Effector memory CD4-positive, alpha-beta T cell (primary cell): ENCODE measurements around the gene AP3B2.

ENCODE experiments used
- DNase-seq, 3 donors: peaks; one replicate each; pipeline ENCODE4 v3.0.0-alpha.2; 2020
- H3K27ac ChIP-seq: 2 replicates; pipeline ENCODE4 v1.7.0; 2013; ENCODE audit warnings: mild to moderate bottlenecking, low read length, moderate library complexity; ENCODE audit not compliant: insufficient read depth, poor library complexity, severe bottlenecking
- H3K27me3 ChIP-seq: replicated peaks from 2 replicates; pipeline ENCODE4 v1.7.0; 2013; ENCODE audit warnings: mild to moderate bottlenecking, low read length; ENCODE audit not compliant: insufficient read depth, control insufficient read depth, poor library complexity, severe bottlenecking
- H3K36me3 ChIP-seq: 2 replicates; pipeline ENCODE4 v1.7.0; 2013; ENCODE audit warnings: mild to moderate bottlenecking, low read length, moderate library complexity; ENCODE audit not compliant: control insufficient read depth, insufficient read depth
- H3K4me1 ChIP-seq: 2 replicates; pipeline ENCODE4 v1.7.0; 2013; ENCODE audit warnings: low read length, mild to moderate bottlenecking; ENCODE audit not compliant: control insufficient read depth, insufficient read depth, poor library complexity, severe bottlenecking
- H3K4me3 ChIP-seq: 2 replicates; pipeline ENCODE4 v1.7.0; 2013; ENCODE audit warnings: low read length, low read depth, mild to moderate bottlenecking; ENCODE audit not compliant: insufficient read depth, poor library complexity, severe bottlenecking
- H3K9me3 ChIP-seq: 2 replicates; pipeline ENCODE4 v1.7.0; 2013; ENCODE audit warnings: mild to moderate bottlenecking, low read length, moderate library complexity; ENCODE audit not compliant: control insufficient read depth

The AP3B2 gene

DNA sequence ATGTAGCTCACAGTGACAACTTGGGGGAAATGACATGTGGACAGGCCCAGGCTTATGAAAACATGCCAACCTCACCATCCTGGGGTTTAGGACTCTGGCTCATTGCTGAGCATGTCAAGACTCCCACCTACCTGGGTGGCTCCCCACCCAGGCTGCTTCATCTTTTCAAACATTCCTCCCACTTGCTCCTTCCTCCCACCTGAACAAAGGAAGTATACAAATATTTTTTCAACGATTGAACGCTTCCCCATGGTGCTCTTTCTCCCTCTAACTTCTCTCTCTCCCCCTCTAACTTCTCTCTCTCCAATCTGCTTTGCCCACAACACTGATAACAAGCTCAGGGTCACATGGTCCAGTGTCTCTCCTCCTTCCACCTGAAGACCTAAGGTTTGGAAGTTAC is 34.8 kb downstream of the AP3B2 start:
- no peaks in the 10 kb centered on the region for H3K27me3 ChIP-seq
- H3K4me3 ChIP-seq = no peak overlapping the region
- H3K36me3 ChIP-seq = no peaks in the 10 kb centered on the region
- H3K4me1 ChIP-seq = no peaks in the 10 kb centered on the region
- H3K27ac ChIP-seq = no peak overlapping the region
- H3K9me3 ChIP-seq = no peaks in the 10 kb centered on the region
- DNase-seq = no peak

- no peak overlapping the region for H3K4me3 ChIP-seq
- no peaks in the 10 kb centered on the region for H3K36me3 ChIP-seq
- no peaks in the 10 kb centered on the region for H3K27me3 ChIP-seq
- no peak overlapping the region for H3K27ac ChIP-seq
- H3K9me3 ChIP-seq = no peaks in the 10 kb centered on the region
- no peaks in the 10 kb centered on the region for H3K4me1 ChIP-seq
- no peak for DNase-seq
These were observed 39.0 kb downstream of the AP3B2 start for GRCh38 chr15:82670699-82671098.

GRCh38 chr15:82666606-82667005 is 43.1 kb downstream of the AP3B2 start:
- H3K4me3 ChIP-seq = no peak overlapping the region
- peaks cover 5% of the 10 kb centered on the region for H3K27me3 ChIP-seq
- H3K27ac ChIP-seq = no peak overlapping the region
- no peaks in the 10 kb centered on the region for H3K4me1 ChIP-seq
- no peaks in the 10 kb centered on the region for H3K9me3 ChIP-seq
- no peak for DNase-seq
- no peaks in the 10 kb centered on the region for H3K36me3 ChIP-seq

GRCh38 chr15:82664021-82664420 is 45.7 kb downstream of the AP3B2 start:
- Histone ChIP-seq H3K4me3 (no peak overlapping the region), H3K27me3 (peaks cover 5% of the 10 kb centered on the region), H3K36me3 (no peaks in the 10 kb centered on the region), H3K27ac (no peak overlapping the region), H3K4me1 (no peaks in the 10 kb centered on the region), H3K9me3 (no peaks in the 10 kb centered on the region)
- no peak for DNase-seq

GRCh38 chr15:82663186-82663600 is 46.5 kb downstream of the AP3B2 start:
- Histone ChIP-seq H3K36me3 (no peaks in the 10 kb centered on the region), H3K27ac (no peak overlapping the region), H3K9me3 (no peaks in the 10 kb centered on the region), H3K4me3 (no peak overlapping the region), H3K4me1 (no peaks in the 10 kb centered on the region), H3K27me3 (peaks cover 5% of the 10 kb centered on the region)
- no peak for DNase-seq

DNA sequence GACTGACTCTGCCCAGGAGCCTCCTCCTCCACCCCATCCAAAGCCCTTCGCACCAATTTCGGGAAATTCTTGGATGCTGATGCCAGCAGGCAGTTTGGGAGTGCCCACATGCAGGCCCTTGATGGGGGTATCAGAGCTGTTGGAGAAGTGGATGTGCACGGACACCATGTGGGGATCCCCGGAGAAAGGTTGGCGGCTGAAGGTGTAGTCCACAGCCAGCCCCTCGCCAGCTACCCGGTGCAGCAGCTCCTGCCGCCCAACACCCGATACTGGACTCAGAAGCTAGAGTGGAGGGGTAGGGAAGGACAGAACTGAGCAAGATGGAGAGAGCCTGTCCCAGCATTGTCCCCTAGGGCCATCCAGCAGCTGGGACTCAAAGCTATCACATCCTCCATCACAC is 47.0 kb downstream of the AP3B2 start:
- H3K27me3 ChIP-seq = peaks cover 5% of the 10 kb centered on the region
- no peaks in the 10 kb centered on the region for H3K4me1 ChIP-seq
- no peak for DNase-seq
- no peak overlapping the region for H3K27ac ChIP-seq
- H3K4me3 ChIP-seq = no peak overlapping the region
- H3K36me3 ChIP-seq = no peaks in the 10 kb centered on the region
- H3K9me3 ChIP-seq = no peaks in the 10 kb centered on the region

DNA sequence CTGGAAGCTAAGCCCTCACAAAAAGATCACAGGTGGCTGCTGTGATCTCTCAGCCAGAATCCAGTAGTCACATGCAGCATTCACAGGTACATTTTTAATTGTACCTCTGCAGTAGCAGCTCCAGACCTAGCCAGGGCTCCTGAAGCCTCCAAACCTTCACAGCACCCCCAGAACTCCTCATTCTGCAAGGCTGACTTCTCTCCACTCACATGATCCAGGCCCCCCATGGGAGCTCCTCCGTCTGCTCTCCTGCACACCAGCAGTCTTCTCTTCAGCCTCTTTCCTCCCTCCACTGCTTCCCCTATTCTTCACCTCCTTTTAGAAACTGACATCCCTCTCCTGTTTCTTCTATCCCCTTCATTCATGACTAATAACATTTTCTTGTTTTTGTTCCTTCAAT is 49.3 kb downstream of the AP3B2 start:
- peaks cover 5% of the 10 kb centered on the region for H3K27me3 ChIP-seq
- no peaks in the 10 kb centered on the region for H3K36me3 ChIP-seq
- H3K4me1 ChIP-seq = no peaks in the 10 kb centered on the region
- no peak overlapping the region for H3K27ac ChIP-seq
- no peak overlapping the region for H3K4me3 ChIP-seq
- H3K9me3 ChIP-seq = no peaks in the 10 kb centered on the region
- no peak for DNase-seq

- no peak overlapping the region for H3K27ac ChIP-seq
These were observed 52.9 kb downstream of the AP3B2 start for GRCh38 chr15:82656641-82657266.

GRCh38 chr15:82655606-82656005 is 54.1 kb downstream of the AP3B2 start:
- Histone ChIP-seq H3K4me1 (no peaks in the 10 kb centered on the region), H3K36me3 (no peaks in the 10 kb centered on the region), H3K9me3 (no peaks in the 10 kb centered on the region), H3K27me3 (no peaks in the 10 kb centered on the region), H3K4me3 (no peak overlapping the region), H3K27ac (no peak overlapping the region)
- no peak for DNase-seq

More at GRCh38 chr15:82656641-82657266, 52.9 kb downstream of the AP3B2 start:
- Histone ChIP-seq H3K27me3 (no peaks in the 10 kb centered on the region), H3K4me3 (no peak overlapping the region), H3K4me1 (no peaks in the 10 kb centered on the region), H3K9me3 (no peaks in the 10 kb centered on the region), H3K36me3 (no peaks in the 10 kb centered on the region)
- no peak for DNase-seq

- Histone ChIP-seq H3K36me3 (no peaks in the 10 kb centered on the region), H3K4me3 (no peak overlapping the region), H3K27ac (no peak overlapping the region), H3K27me3 (no peaks in the 10 kb centered on the region), H3K4me1 (no peaks in the 10 kb centered on the region), H3K9me3 (no peaks in the 10 kb centered on the region)
- no peak for DNase-seq
These were observed 56.0 kb downstream of the AP3B2 start for GRCh38 chr15:82653483-82654168.
